HG03060 (cell line): ENCODE data around the gene ATPAF1.
"Not testable (repeated sequence)": the region's sequence is repeated elsewhere in the genome, so short reads cannot be mapped to it uniquely, and the experiment has no call there.

Experiments used
- ATAC-seq: cut with Tn5 transposase; IDR thresholded peaks from one replicate; pipeline ENCODE4 v1.9.1; 2021; ENCODE audit warnings: low read depth, moderate number of reproducible peaks; ENCODE audit not compliant: unreplicated experiment

Gene ATPAF1

DNA sequence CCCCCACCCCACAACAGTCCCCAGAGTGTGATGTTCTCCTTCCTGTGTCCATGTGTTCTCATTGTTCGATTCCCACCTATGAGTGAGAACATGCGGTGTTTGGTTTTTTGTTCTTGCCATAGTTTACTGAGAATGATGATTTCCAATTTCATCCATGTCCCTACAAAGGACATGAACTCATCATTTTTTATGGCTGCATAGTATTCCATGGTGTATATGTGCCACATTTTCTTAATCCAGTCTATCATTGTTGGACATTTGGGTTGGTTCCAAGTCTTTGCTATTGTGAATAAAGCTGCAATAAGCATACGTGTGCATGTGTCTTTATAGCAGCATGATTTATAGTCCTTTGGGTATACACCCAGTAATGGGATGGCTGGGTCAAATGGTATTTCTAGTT lies 17.0 kb downstream of the ATPAF1 start:
- not testable (repeated sequence) for ATAC-seq

DNA sequence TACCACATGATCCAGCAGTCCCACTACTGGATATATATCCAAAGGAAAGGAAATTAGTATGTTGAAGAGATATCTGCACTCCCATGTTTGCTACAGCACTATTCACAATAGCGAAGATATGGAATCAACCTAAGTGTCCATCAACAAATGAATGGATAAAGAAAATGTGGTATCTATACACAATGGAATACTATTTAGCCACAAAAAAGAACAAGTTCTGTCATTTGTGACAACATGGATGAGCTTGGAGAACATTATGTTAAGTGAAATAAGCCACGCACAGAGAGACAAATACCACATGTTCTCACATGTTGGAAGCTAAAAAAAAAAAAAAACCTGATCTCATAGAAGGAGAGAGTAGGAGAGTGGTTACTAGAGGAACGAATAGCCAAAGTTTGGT lies 17.7 kb downstream of the ATPAF1 start:
- ATAC-seq: no peak

DNA sequence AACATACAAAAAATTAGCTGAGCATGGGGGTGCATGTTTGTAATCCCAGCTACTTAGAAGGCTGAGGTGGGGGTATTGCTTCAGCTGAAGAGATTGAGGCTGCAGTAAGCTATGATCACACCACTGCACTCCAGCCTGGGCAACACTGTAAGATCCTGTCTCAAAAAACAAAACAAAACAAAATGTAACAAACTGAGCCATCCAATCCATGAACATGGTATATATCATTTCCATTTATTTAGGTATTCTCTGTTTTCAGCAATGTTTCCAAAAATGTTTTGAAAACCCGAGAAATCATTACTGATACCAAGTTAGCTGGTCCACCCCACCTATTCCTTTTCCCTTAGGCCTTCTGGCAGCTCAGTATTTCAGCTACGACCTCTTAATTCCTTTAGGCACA lies 18.4 kb downstream of the ATPAF1 start:
- ATAC-seq: no peak

DNA sequence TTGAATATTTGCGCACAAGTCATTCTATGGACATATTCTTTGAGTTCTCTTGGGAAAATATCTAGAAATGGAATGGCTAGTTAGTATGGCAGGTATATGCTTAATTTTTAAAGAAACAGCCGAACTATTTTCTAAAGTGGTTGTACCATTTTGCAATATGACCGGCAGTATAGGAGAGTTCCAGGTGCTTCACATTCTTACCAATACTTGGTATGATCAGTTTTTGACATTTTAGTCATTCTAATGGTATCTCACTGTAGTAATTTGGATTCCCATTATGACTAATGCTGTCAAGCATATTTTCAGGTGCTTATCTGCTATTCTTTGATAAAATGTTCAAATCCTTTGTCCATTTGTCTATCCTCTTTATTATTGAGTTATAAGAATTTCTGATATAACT lies 20.6 kb downstream of the ATPAF1 start:
- ATAC-seq: no peak

DNA sequence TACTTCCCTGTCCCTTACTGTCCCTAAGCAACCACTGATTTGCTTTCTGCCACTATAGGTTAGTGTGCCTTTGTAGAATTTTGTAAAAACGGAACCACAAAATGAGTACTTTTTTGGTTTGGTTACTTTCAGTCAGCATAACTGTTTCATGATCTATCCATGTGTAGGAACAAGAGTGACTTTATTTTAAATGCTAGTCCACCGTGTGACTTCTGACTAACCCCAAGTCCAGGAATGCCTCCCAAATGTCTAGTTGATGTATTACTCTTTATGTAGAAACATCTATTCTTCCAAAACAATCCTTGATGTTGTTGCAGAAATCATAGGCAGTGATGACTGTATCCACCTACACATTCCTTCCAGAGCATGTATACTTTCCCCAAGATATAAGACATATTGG lies 21.3 kb downstream of the ATPAF1 start:
- ATAC-seq: no peak

DNA sequence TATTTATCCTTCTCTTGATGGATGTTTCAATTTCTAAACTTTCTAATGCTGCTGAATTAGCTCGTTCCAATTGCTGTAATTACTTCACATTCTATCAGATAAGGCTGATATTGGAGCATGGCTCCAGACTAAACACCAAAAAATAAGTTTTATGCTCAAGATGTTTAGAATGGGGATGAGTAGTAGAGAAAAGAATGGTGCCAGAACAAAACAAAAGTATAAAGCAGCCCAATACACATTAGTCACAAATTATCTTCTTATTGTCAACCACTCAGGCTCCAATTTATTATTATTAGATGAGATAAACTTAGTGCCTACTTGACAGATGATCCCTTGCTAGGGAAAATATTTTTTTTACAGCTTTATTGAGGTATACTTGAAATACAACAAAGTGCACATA lies 21.8 kb downstream of the ATPAF1 start:
- no peak for ATAC-seq

DNA sequence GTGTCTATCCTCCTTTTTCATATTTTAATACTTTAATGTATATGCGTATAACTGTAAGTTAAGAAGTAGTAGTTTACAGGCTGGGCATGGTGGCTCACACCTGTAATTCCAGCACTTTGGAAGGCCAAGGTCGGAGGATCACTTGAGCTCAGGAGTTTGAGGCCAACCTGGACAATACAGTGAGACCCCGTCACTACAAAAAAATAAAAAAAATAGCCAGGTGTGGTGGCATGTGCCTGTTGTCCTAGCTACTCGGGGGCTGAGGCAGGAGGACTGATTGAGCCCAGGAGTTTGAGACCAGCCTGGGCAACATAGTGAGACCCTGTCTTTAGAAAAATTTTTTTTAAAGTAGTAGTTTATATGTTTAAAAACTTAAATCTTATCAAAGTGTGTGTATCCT lies 22.3 kb downstream of the ATPAF1 start:
- no peak for ATAC-seq

DNA sequence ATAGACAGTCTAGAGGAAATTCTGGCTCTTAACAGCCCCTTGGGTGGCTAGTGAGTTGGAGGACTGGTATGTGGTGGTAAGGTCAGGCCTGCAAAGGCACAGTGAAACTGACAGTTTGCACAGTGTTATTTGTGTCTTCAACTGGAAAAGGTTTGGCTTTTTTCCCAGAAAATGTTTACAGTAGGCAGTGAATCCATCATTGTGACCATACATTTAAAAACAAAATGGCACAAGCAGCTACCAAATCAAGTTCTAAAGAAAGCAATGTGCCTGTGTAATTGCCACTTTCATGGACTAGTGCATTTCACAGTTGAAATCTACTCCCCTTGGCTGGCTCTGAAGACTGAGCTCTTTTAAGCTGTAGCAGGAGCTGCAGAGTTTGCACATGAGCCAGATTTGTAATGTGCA lies 24.8 kb downstream of the ATPAF1 start:
- no peak for ATAC-seq

DNA sequence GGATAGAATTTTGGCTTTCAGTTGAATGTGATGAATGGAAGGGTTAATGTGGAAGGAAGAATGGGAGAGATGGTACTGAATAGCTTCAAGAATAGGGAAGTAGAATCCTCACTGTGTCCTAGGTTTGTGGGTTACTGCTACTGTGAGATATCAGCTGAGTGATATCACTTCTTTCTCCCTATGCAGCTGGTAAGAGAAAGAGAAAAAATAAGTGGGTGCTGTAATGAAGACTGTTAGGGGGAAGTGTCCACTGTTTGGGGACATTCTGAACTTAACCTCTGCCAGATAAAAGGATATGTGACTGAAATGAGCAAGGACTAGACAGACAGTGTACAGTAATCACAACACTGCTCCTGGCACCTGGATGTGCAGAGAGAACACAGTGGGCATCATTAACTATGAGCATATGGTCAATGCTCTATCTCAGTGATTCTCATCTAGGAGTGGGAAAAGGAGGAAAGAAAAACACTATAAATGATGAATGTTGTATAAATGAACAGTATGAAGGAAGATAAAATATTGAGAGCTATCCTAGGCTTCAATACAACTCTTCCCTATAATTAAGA lies 26.0 kb downstream of the ATPAF1 start:
- ATAC-seq: no peak

DNA sequence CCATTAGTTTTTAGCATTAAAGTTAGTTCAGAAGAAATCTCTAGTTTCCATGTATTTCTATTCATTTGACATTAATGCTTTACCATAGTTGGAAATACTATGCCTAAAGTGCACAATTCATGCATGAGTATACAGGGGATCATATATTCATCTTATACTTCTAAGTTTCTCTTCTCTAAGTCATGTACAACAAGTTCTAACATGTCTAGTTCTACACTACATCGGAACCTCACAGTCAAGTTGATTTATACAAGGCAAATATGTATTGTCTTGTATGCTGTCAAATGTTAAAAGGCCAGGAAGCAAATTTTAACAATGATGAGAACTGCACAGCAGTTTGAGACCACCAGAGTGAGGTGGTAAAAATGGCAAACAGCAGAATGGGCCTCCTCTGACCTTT lies 28.6 kb downstream of the ATPAF1 start:
- ATAC-seq: no peak

DNA sequence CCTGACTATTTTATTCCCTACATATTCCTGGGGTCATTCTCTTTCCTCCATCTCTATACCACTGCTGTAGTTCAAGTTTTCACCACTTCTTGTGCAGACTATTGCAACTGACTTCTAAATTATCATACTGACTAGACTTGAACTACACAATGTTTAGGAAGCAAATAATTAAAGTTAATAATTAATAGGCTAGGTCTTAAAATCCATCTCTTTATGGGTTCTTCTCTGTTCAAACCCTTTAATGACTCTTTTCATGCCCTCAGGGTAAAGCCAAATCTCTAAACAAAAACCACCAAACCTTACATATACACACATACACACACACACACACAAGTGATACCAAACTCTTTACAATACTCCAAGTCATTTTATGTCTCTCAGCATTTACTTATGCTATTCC lies 29.2 kb downstream of the ATPAF1 start:
- no peak for ATAC-seq

DNA sequence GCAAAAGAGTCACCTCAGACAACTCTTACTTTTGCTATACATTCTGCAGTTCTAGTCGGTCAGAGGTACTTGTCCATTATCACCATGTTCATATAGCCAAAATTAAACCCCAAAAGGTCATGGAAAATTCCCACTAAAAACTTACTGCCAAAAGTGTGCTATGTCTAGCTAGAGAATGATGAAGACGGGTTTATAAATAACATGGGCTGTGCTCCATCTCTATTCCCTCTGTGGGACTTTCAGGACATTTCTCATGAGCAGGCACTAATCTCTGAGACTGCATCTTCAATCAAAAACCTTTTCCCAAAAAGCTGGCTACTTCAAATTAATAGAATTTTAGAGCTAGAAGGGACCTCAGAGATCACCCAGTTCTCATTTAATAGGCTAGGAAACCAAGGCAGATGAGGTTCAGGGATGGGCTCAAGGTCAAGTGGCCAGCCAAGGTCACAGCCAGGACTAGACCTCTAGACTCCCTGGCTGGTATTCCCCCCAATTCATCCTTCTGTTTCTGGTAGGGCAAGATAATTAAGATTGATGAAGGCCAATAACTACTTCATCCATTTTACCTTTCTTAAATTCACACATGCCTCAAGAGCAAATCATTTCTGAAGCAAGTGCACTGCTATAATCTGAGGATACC lies 30.6 kb downstream of the ATPAF1 start:
- ATAC-seq: no peak

DNA sequence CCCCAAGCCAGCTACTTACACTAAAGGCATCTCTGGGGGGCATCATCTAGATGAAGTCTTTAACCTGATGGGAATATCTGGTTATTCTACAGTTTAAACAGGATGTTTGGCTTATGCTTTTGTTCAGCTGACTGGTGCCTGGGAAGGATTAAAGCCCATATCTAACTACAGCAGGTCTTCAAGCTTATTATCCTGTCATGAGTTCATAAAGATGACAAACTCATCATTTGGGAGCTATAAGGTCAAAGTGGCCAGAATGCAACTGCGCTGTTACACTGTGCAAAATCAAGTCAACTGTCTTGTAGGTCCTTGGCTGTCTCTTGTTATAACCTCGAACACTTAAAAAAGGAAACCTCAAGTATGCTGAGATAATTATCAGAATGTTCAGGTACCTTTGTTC lies 33.0 kb downstream of the ATPAF1 start:
- no peak for ATAC-seq

DNA sequence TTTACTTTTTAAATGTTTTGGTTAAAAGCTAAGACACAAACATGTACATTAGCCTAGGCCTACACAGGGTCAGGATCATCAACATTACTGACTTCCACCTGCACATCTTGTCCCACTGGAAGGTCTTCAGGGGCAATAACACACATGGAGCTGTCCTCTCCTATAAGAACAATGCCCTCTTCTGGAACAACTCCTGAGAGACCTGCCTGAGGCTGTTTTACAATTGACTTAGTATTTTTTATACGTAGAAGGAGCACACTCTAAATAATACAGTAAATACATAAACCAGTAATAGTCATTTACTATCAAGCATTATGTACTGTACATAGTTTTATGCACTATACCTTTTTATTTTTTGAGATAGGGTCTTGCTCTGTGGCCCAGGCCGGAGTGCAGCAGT lies 37.4 kb downstream of the ATPAF1 start:
- ATAC-seq: no peak

DNA sequence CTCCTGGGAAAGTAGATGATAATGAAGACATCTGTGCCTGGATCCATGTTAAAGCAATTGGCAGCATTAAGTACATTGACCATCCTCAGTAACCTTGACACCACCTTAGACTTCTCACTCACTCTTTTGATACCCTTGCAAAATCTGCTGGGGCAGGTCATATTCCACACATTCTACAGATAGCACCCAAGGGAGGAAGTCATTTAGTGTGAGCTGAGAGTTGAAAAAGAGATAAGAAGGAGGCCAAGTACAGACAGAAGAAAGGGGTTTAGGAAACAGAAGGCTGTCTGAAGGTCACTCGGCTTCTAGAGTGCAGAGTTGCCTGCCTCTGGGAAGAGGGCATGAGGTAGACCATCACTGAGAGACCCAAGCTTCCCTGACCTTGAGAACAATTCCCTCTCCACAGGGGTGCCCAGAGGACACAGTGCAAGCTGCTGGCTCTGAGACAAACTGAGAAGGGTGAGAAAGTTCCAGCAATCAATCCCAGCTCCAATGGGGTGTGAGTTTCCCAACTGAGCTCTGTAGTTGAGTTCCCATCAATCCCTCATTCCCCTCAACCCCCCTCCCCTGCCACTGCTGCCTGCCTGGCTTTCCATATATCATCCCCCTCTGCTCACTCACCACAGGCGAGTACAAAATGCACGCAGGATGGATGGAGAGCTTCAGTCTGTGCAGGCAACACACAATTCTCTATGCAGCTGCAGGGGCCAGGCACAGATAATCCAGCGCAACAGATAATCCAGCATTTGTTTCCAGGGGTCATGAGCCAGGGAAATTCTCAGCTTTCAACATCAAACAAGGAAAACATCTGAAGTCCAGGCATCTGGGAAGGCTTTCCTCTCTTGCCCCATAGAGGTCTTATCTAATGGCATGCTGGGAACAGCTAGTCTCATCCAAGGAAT lies 44.2 kb downstream of the ATPAF1 start:
- ATAC-seq: no peak

DNA sequence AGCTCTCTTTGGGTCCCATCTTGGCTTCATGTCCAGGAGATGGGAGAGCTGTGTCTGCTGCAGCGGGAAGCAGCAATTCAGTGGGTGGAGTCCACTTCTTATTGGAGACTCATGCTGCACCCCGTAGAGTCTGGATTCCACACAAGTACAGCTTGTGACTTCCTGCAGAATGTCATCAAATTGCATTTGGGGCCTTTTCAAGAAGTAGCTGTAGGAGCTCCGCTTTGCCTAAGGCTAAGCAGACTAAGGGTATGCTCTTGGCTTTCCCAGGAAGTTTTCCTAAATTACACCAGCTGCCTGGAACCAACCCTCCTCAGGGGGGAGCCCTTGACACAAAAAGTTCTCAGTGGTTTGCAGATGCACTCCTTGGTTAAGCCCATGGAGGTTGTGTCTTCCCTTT lies 45.8 kb downstream of the ATPAF1 start:
- no peak for ATAC-seq

DNA sequence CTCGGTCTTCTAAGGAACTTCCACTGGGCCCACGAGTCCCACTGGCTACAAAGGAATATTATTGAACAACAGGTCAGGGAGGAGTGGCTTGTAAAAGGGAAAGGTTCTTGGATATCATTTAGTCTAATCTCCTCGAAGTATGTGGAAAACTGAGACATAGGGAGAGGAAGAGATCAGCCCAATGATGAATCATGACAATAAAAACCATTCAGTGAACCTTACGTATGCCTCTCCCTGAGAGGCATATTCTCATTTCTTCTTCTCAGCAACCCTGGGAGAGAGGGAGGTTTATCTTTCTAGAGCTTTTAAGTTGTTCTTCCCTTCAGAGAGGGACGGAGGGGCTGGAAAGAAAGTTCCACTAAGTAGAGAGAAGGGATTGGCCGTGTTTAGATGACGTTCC lies 46.2 kb downstream of the ATPAF1 start:
- no peak for ATAC-seq

DNA sequence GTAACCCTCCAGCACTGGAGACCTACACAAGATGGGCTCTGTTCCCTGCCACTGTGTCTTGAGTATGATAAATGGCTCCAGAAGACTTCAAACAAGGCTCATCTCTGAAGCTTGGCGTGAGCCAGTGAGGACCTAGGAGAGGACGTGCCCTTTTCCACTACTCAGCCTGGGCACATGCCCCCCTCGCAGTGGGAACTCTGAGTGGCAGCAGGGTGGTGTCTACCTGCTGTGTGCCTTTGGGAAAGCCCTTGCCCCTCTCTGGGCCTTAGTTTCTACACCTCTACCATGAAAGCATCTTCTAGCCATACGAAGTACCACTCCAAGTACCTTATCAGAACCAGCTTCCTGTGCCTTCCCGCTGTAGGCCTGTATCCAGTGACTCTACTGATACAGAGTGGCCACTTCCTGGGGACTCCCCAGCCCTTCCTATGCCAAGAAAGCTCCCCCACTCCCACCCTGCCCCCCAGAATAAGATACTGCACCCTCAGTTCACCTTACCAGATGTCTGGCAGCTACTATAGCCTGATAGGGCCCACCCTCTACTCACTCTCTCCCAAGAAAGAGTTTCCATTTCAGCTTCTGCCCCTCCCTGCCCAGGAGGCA lies 48.4 kb downstream of the ATPAF1 start:
- ATAC-seq: no peak

DNA sequence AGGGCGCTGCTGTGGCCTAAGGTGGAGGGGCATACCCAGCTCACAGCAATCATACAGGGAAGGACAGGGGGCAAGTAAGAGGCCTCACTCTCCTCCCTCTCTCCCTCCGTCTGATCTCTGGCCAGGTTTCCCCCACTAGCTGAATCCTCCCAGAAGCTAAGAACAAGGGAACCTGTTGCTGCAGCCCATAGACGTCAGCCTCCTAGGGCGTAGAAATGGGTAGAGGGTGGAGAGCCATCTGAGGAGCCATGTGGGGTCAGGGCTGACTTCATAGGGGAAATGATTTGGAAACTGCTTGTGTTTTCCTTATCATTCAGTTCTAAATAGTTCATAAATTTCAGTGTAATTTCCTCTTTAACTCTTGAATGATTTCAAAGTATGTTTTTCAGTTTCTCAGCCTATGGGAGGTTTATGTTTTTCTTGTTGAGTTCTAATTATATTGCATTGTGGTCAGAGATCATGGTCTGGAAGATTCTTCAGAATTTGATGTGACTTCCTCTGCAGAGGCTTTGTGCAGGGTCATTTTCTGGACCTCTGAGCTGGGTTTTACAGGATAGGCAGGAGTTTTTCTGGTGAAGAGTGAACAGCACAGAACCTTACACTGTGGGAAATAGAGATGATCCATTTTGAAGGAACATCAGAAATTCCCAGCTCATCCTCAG lies 49.3 kb downstream of the ATPAF1 start:
- no peak for ATAC-seq

DNA sequence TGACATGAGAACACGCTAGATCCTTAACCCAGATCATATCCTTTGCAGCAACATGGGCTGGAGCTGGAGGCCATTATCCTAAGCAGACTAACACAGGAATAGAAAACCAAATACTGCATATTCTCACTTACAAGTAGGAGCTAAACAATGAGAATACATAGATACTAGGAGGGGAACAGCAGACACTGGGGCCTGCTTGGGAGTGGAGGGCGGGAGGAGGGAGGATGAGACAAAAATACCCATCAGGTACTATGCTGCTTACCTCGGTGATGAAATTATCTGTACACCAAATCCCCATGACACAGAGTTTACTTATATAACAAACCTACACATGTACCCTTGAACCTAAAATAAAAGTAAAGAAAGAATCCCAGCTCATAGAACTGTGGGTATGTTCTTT lies 50.3 kb downstream of the ATPAF1 start:
- no peak for ATAC-seq
